ENCODE results near the gene JPT2. TPM values are rescaled to one million over a fixed set of nuclear protein-coding genes. Genes with fewer than 3 reads are reported as not detected.

Gene JPT2
- 164 to 217 TPM (median 172 TPM) in 5 replicates for total RNA-seq (2022; extraction: Qiagen RNA extraction)

GRCh38 chr16:1677942-1678499, at the start of gene JPT2:
Gene JPT2 (plus strand): TSS chr16:1678279. CDS start chr16:1678313, 34 bp downstream.

GRCh38 chr16:1705688-1706385, 27.8 kb downstream of the JPT2 start, which contains the start of gene MAPK8IP3:
Gene MAPK8IP3 (plus strand): TSS chr16:1706195. CDS start chr16:1706340, 145 bp downstream.

Other genes with a start within 250 kb of the JPT2 start
- gene PERCC1, start 247.2 kb upstream of the JPT2 start, total RNA-seq (2022; extraction: Qiagen RNA extraction) = not detected in 5 replicates
- 0.11 to 0.51 TPM (median 0.46 TPM) in 4 of 5 replicates, not detected in the other for gene CCDC154, start 233.7 kb upstream of the JPT2 start, total RNA-seq (2022; extraction: Qiagen RNA extraction)
- gene CLCN7, start 203.3 kb upstream of the JPT2 start, total RNA-seq (2022; extraction: Qiagen RNA extraction) = 53.9 to 85.2 TPM (median 80.1 TPM) in 5 replicates
- gene PTX4, start 189.3 kb upstream of the JPT2 start, total RNA-seq (2022; extraction: Qiagen RNA extraction) = not detected in 5 replicates
- gene TELO2, start 184.9 kb upstream of the JPT2 start, total RNA-seq (2022; extraction: Qiagen RNA extraction) = 23.9 to 48.2 TPM (median 45.1 TPM) in 5 replicates
- gene TMEM204, start 144.6 kb upstream of the JPT2 start, total RNA-seq (2022; extraction: Qiagen RNA extraction) = not detected in 5 replicates
- 7.8 to 9.4 TPM (median 9.2 TPM) in 5 replicates for gene IFT140, start 66.2 kb upstream of the JPT2 start, total RNA-seq (2022; extraction: Qiagen RNA extraction)
- gene CRAMP1, start 65.9 kb upstream of the JPT2 start, total RNA-seq (2022; extraction: Qiagen RNA extraction) = 11.3 to 18.8 TPM (median 17.0 TPM) in 5 replicates
- gene MAPK8IP3, start 27.9 kb downstream of the JPT2 start, total RNA-seq (2022; extraction: Qiagen RNA extraction) = 34.2 to 66.6 TPM (median 61.2 TPM) in 5 replicates
- 28.9 to 70.0 TPM (median 65.7 TPM) in 5 replicates for gene NME3, start 93.3 kb downstream of the JPT2 start, total RNA-seq (2022; extraction: Qiagen RNA extraction)
- 5.2 to 12.2 TPM (median 10.1 TPM) in 5 replicates for gene EME2, start 94.5 kb downstream of the JPT2 start, total RNA-seq (2022; extraction: Qiagen RNA extraction)
- 153 to 277 TPM (median 252 TPM) in 5 replicates for gene MRPS34, start 94.9 kb downstream of the JPT2 start, total RNA-seq (2022; extraction: Qiagen RNA extraction)
- 15.2 to 28.8 TPM (median 25.6 TPM) in 5 replicates for gene SPSB3, start 104.3 kb downstream of the JPT2 start, total RNA-seq (2022; extraction: Qiagen RNA extraction)
- 57.1 to 94.6 TPM (median 90.2 TPM) in 5 replicates for gene NUBP2, start 104.7 kb downstream of the JPT2 start, total RNA-seq (2022; extraction: Qiagen RNA extraction)
- 0.04 to 0.13 TPM (median 0.08 TPM) in 3 of 5 replicates, not detected in the others for gene IGFALS, start 115.4 kb downstream of the JPT2 start, total RNA-seq (2022; extraction: Qiagen RNA extraction)
- 58.3 to 76.8 TPM (median 69.0 TPM) in 5 replicates for gene HAGH, start 148.5 kb downstream of the JPT2 start, total RNA-seq (2022; extraction: Qiagen RNA extraction)
- gene FAHD1, start 148.9 kb downstream of the JPT2 start, total RNA-seq (2022; extraction: Qiagen RNA extraction) = 47.7 to 53.9 TPM (median 52.3 TPM) in 5 replicates
- gene MEIOB, start 193.9 kb downstream of the JPT2 start, total RNA-seq (2022; extraction: Qiagen RNA extraction) = 1.7 to 2.3 TPM (median 1.9 TPM) in 5 replicates
- 1.6 to 3.9 TPM (median 3.0 TPM) in 5 replicates for gene HS3ST6, start 240.1 kb downstream of the JPT2 start, total RNA-seq (2022; extraction: Qiagen RNA extraction)